HG03442 (cell line): ENCODE measurements around the gene KIRREL3.
A peak's percentile ranks its signal among the peaks of the same experiment; 100 is the strongest.

ENCODE experiments used
- ATAC-seq: cut with Tn5 transposase; IDR thresholded peaks from one replicate; pipeline ENCODE4 v1.9.1; 2021; ENCODE audit warnings: mild to moderate bottlenecking, moderate library complexity; ENCODE audit not compliant: unreplicated experiment

Gene KIRREL3

DNA sequence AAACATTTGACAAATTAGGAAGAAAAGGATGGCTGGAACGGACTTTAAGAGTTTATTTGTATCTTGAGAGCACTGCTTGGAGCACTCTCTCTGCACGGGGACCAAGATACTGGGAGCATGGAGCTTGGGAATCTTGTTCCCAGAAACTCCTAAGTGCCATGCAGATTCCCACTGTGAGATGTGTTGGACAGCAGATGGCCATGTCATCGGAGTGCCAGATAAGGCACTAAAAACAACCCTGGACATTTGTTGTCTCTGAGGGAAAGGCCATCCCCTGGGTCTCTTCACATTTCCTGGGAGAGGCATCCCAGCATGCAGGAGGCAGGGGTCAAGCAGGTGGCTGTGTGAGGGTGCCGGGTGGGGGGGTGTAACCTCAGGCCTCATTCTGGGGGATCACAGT is 2.9 kb downstream of the KIRREL3 start:
- ATAC-seq = no peak

DNA sequence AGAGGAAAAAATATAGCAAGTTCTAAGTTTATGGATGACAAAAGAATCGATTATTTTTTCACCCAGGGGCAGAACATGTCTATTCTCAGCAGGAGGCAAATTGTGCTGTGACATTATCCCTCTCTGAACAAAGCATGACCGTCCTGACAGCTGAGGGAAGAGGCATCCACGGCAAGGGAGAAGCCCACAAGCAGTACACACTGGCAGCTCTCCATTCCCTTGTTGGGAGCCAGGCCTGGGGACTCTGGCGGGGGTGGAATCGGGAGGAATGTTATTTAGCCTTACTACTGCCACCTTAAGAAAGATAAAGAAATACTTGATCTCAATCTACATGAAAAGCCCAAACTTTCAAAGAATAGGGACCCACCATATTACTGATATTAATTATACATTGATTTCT is 3.4 kb downstream of the KIRREL3 start:
- no peak for ATAC-seq

DNA sequence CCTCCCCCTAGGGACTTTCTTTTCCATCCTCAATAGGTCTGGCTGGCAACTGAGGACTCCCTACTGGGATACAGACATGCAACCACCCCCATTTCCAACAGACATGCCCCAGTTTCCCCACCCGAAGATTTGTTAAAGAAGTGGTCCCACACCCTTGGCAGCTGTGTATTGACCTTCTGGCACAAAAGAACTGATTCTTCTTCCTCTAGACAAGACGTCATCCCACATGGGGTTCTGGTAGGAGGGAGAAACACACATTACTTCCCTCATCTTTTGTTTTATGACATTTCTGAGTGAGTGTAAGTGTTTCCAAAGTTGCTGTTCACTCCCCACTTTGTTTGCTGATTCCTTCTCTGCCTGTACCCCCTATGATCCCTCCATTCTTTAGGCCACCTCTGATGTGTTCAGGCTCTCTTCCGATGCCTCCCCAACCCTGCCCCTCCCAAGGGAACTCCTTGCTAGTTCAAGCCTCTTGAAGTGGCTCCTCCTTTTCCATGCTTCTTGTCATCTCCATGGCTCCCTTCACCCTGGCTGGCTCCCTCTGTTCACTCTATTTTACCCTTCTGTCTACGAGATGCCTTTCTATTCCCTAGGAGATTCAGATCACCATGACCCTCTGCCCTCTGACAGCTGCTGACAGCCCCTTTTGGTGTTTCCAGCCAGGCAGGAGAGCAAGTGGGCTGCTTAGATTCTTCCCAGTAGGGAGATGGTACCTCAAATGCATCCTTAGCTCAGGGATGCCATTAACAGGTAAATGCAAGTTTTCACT is 4.3 kb downstream of the KIRREL3 start:
- ATAC-seq = no peak

DNA sequence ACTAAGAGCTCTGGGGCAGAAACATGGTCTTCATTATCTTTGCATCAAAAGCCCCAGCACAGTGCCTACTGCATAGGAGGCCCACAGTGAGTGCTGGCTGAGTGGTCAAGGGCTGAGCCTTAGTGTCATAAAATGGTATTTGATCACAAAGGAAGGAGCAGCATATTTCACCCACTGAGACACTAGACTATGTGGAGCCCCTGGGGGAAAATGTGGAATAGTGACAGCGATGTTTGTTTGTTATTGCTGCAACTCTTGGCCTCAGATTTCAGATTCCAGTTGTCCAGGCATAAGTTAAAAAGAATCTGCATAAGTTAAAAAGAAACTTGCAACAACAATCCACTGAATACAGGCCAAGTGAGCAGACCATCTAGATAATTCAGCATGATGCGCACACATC is 7.0 kb downstream of the KIRREL3 start:
- no peak for ATAC-seq

DNA sequence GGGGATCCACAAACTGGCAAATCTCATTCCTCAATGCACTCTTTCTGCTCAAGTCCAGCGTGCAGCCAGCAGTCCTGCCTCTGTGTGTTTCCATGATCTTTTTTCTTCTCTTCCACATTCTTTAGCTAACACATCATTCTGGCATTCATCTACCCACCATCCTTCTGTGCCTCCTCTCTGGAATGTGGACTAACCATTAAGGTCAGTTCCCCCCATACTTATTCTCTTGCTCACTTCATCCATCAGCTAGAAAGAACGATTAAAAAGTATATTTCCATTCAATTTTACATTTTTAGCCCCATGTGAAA is 7.8 kb downstream of the KIRREL3 start:
- no peak for ATAC-seq

DNA sequence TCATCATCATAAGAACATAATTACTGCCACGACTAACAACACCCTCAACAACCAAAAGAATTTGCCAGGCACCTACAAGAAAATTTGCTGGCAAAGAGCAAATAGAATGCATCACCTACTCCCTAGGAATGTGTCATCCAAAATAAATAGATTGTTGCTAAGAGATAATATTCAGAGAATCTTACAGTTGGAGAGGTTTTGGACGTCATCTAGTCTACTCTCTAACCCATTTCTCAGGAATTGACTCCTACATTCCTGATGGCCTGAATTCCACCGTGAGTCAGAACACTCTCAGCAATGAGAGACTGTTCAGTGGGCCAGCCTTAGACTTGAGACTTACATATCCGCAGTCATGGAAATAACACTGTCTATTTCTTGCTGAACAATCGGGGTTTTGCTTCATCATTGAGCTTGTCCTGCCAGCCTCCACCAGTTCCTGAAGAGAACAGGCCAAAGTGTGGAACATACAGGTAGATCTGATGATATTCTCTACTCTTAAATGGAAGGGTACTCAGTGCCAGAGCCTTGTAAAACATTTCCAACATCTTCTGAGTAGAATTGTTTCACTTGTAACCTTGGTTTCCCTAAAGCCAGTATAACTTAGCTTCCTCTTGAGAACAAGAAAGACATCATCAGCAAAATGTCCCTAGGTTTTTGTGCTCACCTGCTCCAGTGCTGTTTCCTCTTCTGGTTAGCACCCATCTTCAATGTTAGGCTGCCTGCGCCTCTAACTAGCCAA is 8.3 kb downstream of the KIRREL3 start:
- ATAC-seq = no peak

DNA sequence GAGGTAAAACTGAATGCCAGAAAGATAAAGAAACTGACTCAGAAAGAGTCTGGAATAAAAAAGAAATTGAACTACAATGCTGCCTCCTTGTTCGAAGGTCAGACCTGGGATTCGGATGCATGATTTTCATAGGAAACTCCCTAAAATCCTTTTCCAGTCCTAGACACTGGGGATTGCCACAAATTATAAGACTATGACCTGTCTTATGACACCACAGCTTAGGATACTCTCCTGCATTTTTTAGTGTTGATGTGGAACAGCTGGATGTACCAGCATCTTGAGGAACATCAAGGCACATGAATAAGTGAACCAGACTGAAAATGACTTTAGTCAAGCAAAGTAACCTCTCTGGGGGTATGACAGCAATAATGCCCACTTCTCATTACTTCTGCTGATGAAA is 9.0 kb downstream of the KIRREL3 start:
- no peak for ATAC-seq

DNA sequence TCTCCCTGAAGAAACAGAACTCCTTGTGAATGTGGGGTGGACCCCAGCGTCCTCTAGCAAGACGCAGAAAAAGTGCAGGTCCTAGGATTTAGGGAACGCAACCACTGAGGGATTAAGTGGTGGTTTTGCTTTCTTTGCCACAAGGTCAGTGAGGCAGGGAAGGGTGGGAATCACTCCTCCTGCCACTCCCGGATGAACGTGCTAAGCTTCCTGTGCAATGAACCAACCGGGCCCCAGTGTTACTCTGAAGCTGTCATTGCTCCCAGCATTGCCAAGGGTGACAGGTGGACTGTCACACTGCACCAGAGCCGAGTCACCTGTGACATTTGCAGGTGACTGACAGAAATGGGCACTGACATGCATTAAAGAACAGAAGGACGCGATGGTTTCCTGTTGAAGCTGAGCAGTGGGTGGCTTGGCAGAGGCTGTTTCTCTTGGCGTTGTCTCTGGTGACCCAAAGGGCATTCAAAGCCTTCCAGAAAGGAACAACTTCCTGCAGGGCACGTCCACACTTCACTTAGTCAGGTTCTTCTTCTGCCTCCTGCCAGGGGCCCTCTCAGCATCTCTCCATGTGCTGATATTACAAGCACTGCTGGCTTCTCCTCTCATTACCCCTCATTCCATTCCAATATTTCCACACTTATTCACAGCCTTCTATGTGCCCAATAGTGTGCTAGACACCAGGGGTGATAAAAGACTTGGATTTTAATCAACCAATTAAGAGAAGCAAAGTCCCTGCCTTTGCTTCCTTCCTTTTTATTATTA is 9.7 kb downstream of the KIRREL3 start:
- no peak for ATAC-seq

DNA sequence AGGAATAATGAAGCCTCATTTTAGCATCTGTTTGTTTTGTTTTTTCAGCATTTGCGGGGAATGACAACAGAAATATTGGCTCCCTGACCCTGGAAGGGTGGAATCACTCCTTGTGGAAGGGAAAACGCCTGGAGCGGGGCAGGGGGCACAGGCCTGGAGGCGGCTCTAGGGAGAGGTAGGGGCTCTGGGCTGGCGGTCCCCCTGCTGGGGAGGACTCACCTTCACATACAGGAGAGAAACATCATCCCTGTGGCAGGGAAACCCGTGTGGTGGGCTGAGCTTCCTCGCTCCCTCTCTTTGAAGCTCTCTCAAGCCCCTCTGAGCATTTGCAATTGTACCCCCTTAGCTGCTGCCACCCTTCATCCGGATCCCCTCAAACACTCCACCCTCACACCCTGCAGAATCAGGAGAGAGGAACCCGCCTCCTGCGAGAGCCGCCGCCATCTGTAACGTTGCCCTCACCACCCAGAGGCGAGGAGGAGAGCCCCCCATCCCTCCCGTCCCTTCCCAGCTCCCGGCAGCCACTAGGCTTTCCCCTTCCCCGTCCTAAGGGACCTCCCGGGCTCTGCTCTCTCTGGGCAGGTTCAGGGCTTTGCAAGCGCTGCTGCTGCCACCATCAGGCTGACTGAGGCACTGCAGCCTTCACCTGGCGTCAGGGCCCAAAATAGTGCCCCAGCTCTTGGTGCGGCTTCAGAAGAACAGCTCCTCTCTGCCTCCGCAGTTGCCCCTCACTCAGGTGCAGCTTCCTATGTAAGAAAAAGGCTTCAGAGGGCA is 10.4 kb downstream of the KIRREL3 start:
- peak; percentile 86 for ATAC-seq

DNA sequence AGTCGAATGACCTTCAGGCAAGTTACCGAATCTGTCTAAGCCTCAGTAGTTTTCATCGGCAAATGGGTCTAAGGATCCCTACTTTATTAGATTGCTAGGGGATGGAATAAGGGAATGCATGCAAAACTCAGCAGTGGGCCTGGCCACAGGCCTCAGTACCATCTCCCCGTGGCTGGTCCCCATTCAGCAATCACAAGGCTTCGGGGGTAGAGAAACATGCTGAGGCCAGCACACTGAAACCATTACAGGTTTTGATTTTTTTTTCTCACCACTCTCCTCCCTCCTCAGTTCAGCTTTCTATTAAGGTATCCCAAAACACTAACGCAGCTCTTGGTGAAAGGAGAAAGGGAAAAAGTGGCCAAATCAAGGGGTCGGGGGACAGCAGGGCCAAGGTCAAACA is 11.9 kb downstream of the KIRREL3 start:
- no peak for ATAC-seq

DNA sequence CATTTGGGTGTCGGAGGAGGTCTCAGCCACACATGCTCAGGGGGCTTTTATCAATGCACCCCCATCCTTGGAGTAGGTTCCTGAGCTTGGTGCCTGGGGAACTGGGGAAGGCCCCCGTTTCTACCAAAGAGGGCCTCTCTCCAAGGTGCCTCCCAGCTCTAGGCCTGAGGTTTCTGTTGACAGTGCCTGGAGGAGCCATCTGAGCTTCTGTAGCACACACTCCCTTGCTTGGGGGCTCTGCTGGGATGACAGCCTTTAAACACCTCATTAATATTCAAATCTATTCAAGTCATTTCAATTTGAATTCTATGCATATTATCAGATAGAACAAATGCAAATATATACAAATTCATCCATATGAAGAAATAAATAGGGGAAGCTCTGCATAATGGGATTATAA is 18.9 kb downstream of the KIRREL3 start:
- no peak for ATAC-seq

DNA sequence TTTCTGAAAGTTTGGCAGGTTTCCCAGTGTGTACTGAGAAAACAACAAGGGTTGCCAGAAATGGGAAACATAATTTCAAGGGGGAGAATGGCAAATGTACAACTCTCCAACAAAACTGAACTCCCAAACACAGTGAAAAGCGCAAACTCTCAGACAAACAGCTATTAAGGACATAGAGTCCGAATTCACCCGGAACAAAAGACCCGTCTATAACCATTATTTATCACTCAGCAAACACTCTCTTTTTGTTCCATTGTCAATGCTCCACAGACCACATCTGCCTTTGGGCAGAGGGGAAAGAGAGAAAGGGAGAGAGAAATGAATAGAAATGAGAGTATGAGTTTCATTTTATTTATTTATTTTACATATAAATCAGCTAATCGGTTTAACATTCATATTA is 21.7 kb downstream of the KIRREL3 start:
- no peak for ATAC-seq

DNA sequence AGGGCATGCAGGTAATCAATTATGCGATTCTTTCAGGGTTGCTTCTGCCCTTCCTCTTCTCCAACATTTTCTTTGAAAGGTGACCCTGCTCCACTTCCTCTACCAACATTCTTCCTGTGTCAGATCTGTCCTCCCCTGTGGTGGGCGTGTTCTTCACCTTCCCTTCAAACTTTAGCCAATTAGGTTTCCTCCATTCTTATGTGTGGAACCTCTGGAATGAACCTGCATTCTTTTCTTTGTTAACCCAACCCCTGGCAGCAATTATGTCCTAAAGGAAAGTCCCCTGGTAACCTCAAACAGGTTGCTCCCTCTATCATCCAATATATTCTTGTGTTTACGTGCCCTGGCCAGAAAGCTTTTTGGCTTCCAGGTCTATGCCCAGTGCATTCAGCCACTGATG is 22.4 kb downstream of the KIRREL3 start:
- ATAC-seq = no peak

DNA sequence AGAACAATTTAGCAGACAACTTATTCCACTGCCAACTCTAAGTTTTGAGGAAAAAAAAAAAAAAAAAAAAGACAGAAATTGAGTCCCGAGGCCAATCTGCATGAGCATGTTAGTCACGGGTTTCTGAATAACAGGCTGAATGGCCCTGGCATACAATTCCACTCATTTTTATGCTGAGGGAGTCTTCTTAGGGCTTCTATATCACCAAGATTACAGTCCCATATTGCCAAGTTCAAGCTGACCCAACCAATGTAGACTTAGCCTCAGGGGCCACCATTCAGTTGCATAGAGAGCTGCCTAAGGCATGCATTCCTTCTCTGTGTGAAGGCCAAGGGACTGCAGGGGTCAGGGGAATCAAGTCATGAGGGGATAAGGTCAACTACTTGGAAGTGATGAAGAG is 27.5 kb downstream of the KIRREL3 start:
- ATAC-seq = no peak

DNA sequence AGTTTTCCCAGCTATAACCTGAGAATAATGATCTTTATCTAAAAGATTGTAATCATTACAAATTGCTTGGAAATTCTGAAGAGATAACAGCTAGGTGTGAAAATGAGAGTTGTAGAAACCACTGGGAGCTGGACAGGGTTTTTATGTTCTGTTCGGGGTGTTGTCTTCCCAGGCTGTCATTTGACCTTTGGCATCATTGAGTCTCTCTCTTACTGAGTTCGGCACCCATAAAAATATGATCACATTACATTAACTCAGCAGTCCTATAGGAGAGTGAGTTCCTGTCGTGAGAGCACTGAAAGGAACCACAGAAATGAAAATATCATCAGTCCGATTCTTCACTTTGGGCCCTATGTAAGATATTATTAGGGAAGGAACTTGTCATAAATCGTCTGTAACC is 29.3 kb downstream of the KIRREL3 start:
- ATAC-seq = no peak

DNA sequence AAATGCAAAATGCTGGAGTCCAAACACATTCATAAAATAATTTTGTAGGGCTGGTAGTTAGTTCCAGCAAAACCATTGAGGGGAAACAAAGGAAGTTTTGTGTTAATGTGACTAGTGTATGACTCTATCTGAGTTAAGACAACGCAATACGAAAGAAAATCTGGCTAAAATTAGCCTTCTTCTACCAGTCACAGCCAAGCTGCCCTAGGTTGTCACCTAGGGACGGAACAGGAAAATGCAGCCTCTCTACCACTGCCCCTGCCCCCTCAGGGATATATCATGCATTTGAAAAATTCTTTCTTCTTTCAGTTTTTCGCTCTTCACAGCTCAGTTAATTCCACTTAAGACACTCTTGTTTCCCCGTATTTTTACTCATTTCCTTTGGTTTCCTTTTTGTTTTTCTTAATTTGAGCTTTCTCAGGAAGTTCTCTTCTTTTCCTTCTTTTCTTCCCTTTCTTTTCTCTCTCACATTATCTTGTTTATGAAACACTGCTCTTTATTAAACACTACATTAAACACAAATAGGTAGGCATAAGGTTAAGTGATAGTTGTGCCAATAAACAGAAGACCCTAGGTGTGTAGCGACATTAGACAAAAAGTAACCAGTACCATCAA is 30.6 kb downstream of the KIRREL3 start:
- peak; percentile 64 for ATAC-seq

DNA sequence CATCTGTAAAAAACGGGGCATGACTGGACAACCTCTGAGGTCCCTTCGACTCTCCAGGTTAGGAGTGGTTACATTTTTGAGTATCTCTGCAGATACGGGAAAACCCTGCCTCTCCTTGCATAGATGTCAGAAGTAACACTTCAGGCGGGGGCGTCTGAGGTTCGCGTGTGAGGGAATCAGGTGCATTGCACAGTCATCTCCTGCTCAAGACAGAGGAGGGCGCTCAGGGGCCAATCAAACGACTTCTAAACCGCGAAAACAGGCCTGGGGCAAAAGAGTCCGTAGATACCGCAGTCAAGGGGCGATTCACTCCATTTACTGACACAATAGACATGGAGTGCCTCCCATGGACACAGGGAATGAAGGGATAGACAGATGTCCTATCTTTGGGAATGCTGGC is 31.7 kb downstream of the KIRREL3 start:
- peak; percentile 60 for ATAC-seq

DNA sequence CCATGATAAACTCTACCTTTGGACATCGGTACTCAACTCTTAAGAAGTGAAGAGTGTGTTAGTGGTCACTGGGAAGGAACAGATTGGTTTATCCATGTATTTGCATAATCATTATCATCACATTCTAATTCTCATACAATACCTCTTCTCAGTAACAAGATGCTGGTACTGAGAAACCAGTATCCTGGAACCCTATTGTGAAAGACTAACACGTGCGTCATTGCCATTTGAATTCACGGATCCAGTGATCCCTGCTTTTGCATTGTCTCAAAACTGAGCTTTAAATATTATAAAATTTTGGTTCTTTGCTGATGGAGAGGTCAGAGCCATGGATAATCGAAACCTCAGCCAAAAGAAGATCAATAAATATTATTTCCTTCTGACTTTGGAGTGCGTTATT is 35.2 kb downstream of the KIRREL3 start:
- no peak for ATAC-seq

DNA sequence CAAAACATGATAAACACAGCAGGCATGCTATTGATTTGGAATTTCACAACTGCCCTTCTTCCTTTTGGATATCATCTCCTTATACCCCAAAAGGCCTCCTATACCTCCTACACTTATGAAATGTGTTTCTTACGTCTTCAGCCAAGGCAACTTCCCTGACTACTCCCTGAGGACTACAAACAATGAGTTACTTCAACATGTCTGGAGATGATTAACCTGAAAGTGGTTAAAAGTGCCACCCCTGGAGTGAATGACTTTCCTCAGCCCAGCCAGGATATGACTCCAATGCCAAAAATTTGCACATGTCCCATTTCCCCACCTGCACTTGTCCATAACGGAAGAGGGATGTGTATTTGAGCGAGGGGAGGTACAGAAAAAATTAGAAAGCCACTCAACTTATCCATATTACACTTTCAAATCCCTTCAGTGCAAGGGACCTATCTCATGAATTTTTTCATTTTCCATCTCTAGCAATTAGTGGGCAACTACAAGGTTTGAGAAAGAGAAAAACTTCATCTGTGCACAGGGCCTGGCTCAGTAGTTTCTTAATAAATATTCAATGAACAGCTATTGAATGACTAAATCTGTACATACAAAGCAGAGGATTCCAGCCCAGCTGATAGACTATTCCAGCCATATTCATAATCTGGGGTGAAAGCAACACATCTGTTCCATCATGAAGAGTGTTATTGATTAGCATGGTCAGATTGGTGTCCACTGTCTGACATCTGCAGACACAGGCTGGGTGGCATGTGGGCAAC is 36.8 kb downstream of the KIRREL3 start:
- no peak for ATAC-seq

DNA sequence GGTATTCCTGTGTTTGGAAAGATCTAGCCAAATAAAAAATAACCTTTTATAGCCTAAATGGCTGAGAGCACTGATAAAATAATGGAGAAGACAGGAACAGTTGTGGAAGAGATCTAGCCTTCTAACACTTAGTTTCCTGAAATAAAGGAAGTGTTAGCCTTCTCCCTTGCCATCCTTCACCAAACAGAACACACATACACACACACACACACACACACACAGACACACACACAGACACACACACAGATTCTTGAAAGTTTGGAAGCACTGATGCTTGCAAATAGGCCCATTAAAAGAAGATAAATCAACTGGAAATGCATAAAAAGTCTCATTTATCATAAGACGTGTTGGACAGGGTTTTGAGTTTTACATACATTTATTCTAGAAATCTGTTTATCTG is 37.5 kb downstream of the KIRREL3 start:
- ATAC-seq = no peak
